IMR-90 (cell line): ENCODE measurements around the gene GRIN2A. TPM values are rescaled to one million over a fixed set of nuclear protein-coding genes. Genes with fewer than 3 reads are reported as not detected.

Source experiments
- ATAC-seq: fragments of 200-7000 bp; cut with Tn5 transposase; 2 replicates; pipeline ENCODE4 v1.9.1; 2020; ENCODE audit warnings: low read depth, mild to moderate bottlenecking, moderate library complexity
- BruUV-seq: library from RNA; stranded (reverse); fragments of 400-500 nt; replicated peaks from 2 replicates; lab custom pipeline; 2021; lab: Mats Ljungman, UMichigan
- CTCF ChIA-PET: fragments of 300-600 bp; formaldehyde crosslinking; extraction: SDS; loops from one replicate; lab custom pipeline; 2021; ENCODE audit warnings: antibody characterized with exemption; lab: Yijun Ruan, JAX
- POLR2A ChIA-PET: fragments of 300-600 bp; sonication (Branson Sonifier 250); formaldehyde crosslinking; loops from one replicate; lab custom pipeline; 2022; ENCODE audit warnings: antibody characterized with exemption; ENCODE audit not compliant: unreplicated experiment; lab: Charles Lee
- DNase-seq: peaks from one replicate; pipeline ENCODE4 v3.0.0; 2013
- H2AFZ ChIP-seq: replicated peaks from 2 replicates; pipeline ENCODE3; 2013; ENCODE audit warnings: low read length, mild to moderate bottlenecking; ENCODE audit not compliant: poor library complexity
- H2AK5ac ChIP-seq: 2 replicates; pipeline ENCODE4 v1.6.1; 2013; ENCODE audit warnings: low read depth, low read length, inconsistent platforms
- H2AK9ac ChIP-seq: replicated peaks from 2 replicates; pipeline ENCODE3; 2013; ENCODE audit warnings: mild to moderate bottlenecking, low read depth, low read length, moderate library complexity; ENCODE audit not compliant: poor library complexity
- H2BK120ac ChIP-seq: 2 replicates; pipeline ENCODE4 v1.6.1; 2013; ENCODE audit warnings: low read depth, low read length, inconsistent platforms
- H2BK15ac ChIP-seq: 3 replicates; pipeline ENCODE4 v1.6.1; 2013; ENCODE audit warnings: low read depth, low read length, inconsistent platforms
- H2BK20ac ChIP-seq: 2 replicates; pipeline ENCODE4 v1.6.1; 2013; ENCODE audit warnings: low read depth, mild to moderate bottlenecking, inconsistent platforms, low read length, moderate library complexity
- H2BK5ac ChIP-seq: 2 replicates; pipeline ENCODE4 v1.6.1; 2013; ENCODE audit warnings: mild to moderate bottlenecking, low read depth, low read length, inconsistent platforms; ENCODE audit not compliant: poor library complexity, severe bottlenecking
- H3K14ac ChIP-seq: replicated peaks from 2 replicates; pipeline ENCODE4 v1.6.1; 2013; ENCODE audit warnings: low read depth, low read length, inconsistent platforms
- H3K18ac ChIP-seq: 2 replicates; pipeline ENCODE4 v1.6.1; 2013; ENCODE audit warnings: low read depth, low read length, control low read depth
- H3K23ac ChIP-seq: 2 replicates; pipeline ENCODE4 v1.6.1; 2013; ENCODE audit warnings: low read depth, low read length, inconsistent platforms
- H3K27ac ChIP-seq: 2 replicates; pipeline ENCODE4 v1.5.1; 2013; ENCODE audit warnings: mild to moderate bottlenecking, control low read depth, low read length; ENCODE audit not compliant: insufficient read depth
- H3K27me3 ChIP-seq: 2 replicates; pipeline ENCODE4 v1.6.1; 2013; ENCODE audit warnings: low read length; ENCODE audit not compliant: control insufficient read depth, insufficient read depth
- H3K36me3 ChIP-seq: 2 replicates; pipeline ENCODE4 v1.6.1; 2013; ENCODE audit warnings: low read length, mixed read lengths; ENCODE audit not compliant: control insufficient read depth, insufficient read depth
- H3K4ac ChIP-seq: 2 replicates; pipeline ENCODE4 v1.6.1; 2013; ENCODE audit warnings: low read depth, low read length, inconsistent platforms
- H3K4me1 ChIP-seq: 2 replicates; pipeline ENCODE4 v1.6.1; 2013; ENCODE audit warnings: low read length, mixed read lengths; ENCODE audit not compliant: control insufficient read depth, insufficient read depth
- H3K4me2 ChIP-seq: 2 replicates; pipeline ENCODE4 v1.6.1; 2013; ENCODE audit warnings: low read depth, mild to moderate bottlenecking, control low read depth, low read length, moderate library complexity
- H3K4me3 ChIP-seq: 2 replicates; pipeline ENCODE4 v1.5.1; 2013; ENCODE audit warnings: low read depth, mild to moderate bottlenecking, control low read depth, low read length, moderate library complexity; ENCODE audit not compliant: insufficient read depth
- H3K56ac ChIP-seq: 2 replicates; pipeline ENCODE4 v1.6.1; 2013; ENCODE audit warnings: low read length, inconsistent platforms; ENCODE audit not compliant: insufficient read depth; ENCODE audit errors: extremely low read depth
- H3K79me1 ChIP-seq, 2 experiments: 2 replicates each; pipeline ENCODE4 v1.6.1; 2013; ENCODE audit warnings: low read length in 2 of 2, inconsistent platforms in 1 of 2, low read depth in 1 of 2
- H3K9ac ChIP-seq: 2 replicates; pipeline ENCODE4 v1.6.1; 2013; ENCODE audit warnings: low read depth, low read length, control low read depth
- H3K9me1 ChIP-seq: 2 replicates; pipeline ENCODE4 v1.6.1; 2013; ENCODE audit warnings: low read length, inconsistent platforms; ENCODE audit not compliant: insufficient read depth
- H3K9me3 ChIP-seq: 2 replicates; pipeline ENCODE4 v1.6.1; 2013; ENCODE audit warnings: low read length; ENCODE audit not compliant: control insufficient read depth, insufficient read depth
- H4K20me1 ChIP-seq: 2 replicates; pipeline ENCODE4 v1.6.1; 2013; ENCODE audit warnings: low read length, inconsistent platforms; ENCODE audit not compliant: insufficient read depth
- H4K5ac ChIP-seq: 2 replicates; pipeline ENCODE4 v1.6.1; 2013; ENCODE audit warnings: mild to moderate bottlenecking, low read depth, low read length, control low read depth
- H4K8ac ChIP-seq, 2 experiments: 2 replicates each; pipeline ENCODE4 v1.6.1; 2013; ENCODE audit warnings: low read depth in 2 of 2, low read length in 2 of 2, control low read depth in 1 of 2, inconsistent platforms in 1 of 2
- H4K91ac ChIP-seq: 2 replicates; pipeline ENCODE4 v1.6.1; 2013; ENCODE audit warnings: low read depth, low read length, inconsistent platforms; ENCODE audit not compliant: insufficient read depth
- USF2 ChIP-seq: fragments of 150-350 bp; IDR thresholded peaks from 2 replicates; pipeline ENCODE4 v1.6.1; 2017; ENCODE audit warnings: mild to moderate bottlenecking, antibody characterized with exemption, low read length, low read depth
- WGBS, 2 experiments: methylation state at CpG; one replicate each; pipeline versions ENCODE4 v1.1.5 to v1.1.7; 2013; ENCODE audit warnings: missing lambda C conversion rate in 2 of 2; ENCODE audit not compliant: insufficient read length in 1 of 2; ENCODE audit errors: extremely low coverage in 2 of 2; 5-methylcytosine and 5-hydroxymethylcytosine counted together
- dilution Hi-C: fragments of 300-500 bp; cut with HindIII; formaldehyde crosslinking; loops from one replicate; pipeline ENCODE4 v1.14.3; 2018; ENCODE audit warnings: low sequenced_read_pairs; ENCODE audit not compliant: unreplicated experiment
- in situ Hi-C: fragments of 300-500 bp; cut with MboI; formaldehyde crosslinking; loops from 3 replicates; pipeline ENCODE4 v1.14.3; 2019; ENCODE audit warnings: low sequenced_read_pairs, inconsistent platforms, mixed read lengths
- intact Hi-C: fragments of 100-400 bp; cut with micrococcal nuclease; formaldehyde crosslinking; loops from 2 replicates; pipeline ENCODE4 v1.10.0; 2022
- polyA plus RNA-seq, 3 experiments: library from polyadenylated mRNA; depleted of rRNA; stranded (reverse); fragments of >200 nt; gene quantifications; 2 replicates each; pipeline ENCODE4 v1.2.3, GENCODE V29; 2012; ENCODE audit warnings: low replicate concordance in 1 of 3
- total RNA-seq: library from RNA; depleted of rRNA; stranded (reverse); fragments of >200 nt; gene quantifications from 2 replicates; pipeline ENCODE4 v1.2.3, GENCODE V29; 2012

GRIN2A gene
- total and polyA plus RNA-seq, 2 of the 4 experiments (the other 2 are of a cell fraction): under 0.01 TPM; not detected in 1

GRCh38 chr16:9917691-9918090 lies 264.5 kb downstream of the GRIN2A start:
- H2AK5ac ChIP-seq: no peak overlapping the region
- H4K8ac ChIP-seq: no peak overlapping the region
- no peaks in the 10 kb centered on the region for H4K20me1 ChIP-seq
- H3K27me3 ChIP-seq: no peaks in the 10 kb centered on the region
- in situ Hi-C loops: no loop called here
- H3K14ac ChIP-seq: no peak overlapping the region
- H3K23ac ChIP-seq: no peak overlapping the region
- H3K4me3 ChIP-seq: no peak overlapping the region
- TF ChIP-seq USF2: no peak
- ChIA-PET CTCF (no interaction called here), POLR2A (no interaction called here)
- H2BK15ac ChIP-seq: no peak overlapping the region
- no peak overlapping the region for H3K56ac ChIP-seq
- no peak overlapping the region for H2AK9ac ChIP-seq
- H3K4me2 ChIP-seq: no peak overlapping the region
- H4K5ac ChIP-seq: no peak overlapping the region
- no peak overlapping the region for H4K91ac ChIP-seq
- no peak overlapping the region for H2BK120ac ChIP-seq
- dilution Hi-C loops: no loop called here
- H3K9me3 ChIP-seq: peaks cover 11% of the 10 kb centered on the region; the same call in 1 of the 2 replicates
- BruUV-seq: no TSS peak
- H3K18ac ChIP-seq: no peak overlapping the region
- no peak overlapping the region for H3K4ac ChIP-seq
- no peak overlapping the region for H3K27ac ChIP-seq
- no peaks in the 10 kb centered on the region for H3K4me1 ChIP-seq
- H3K9me1 ChIP-seq: no peaks in the 10 kb centered on the region
- no peak for DNase-seq
- no peak overlapping the region for H3K9ac ChIP-seq
- H2AFZ ChIP-seq: no peak overlapping the region
- no peak overlapping the region for H2BK5ac ChIP-seq
- no peaks in the 10 kb centered on the region for H3K79me1 ChIP-seq
- H3K36me3 ChIP-seq: no peaks in the 10 kb centered on the region
- intact Hi-C loops: no loop called here
- H2BK20ac ChIP-seq: no peak overlapping the region
- ATAC-seq: no peak
- WGBS, 2 experiments: no CpG with 5 or more reads among the region's 6 CpGs
